D341Med (cell line): ENCODE measurements around the gene YWHAQ.
A peak's percentile ranks its signal among the peaks of the same experiment; 100 is the strongest.
"Not testable (repeated sequence)": the region's sequence is repeated elsewhere in the genome, so short reads cannot be mapped to it uniquely, and the experiment has no call there.

Experiments
- DNase-seq: peaks from one replicate; pipeline ENCODE4 v3.0.0; 2012; ENCODE audit warnings: low spot score

YWHAQ gene

GRCh38 chr2:9594366-9595054, 36.3 kb downstream of the YWHAQ start:
- DNase-seq = no peak

- DNase-seq = no peak
Measured at GRCh38 chr2:9593925-9594324, 36.9 kb downstream of the YWHAQ start.

GRCh38 chr2:9592699-9593098, 38.1 kb downstream of the YWHAQ start:
- DNase-seq = no peak

- DNase-seq = no peak
Measured at GRCh38 chr2:9590641-9591040, 40.2 kb downstream of the YWHAQ start.

GRCh38 chr2:9586465-9586864, 44.3 kb downstream of the YWHAQ start:
- DNase-seq = no peak

- DNase-seq = no peak
Measured at GRCh38 chr2:9585486-9585885, 45.3 kb downstream of the YWHAQ start.

GRCh38 chr2:9584902-9585301, 45.9 kb downstream of the YWHAQ start:
- DNase-seq = not testable (repeated sequence)

- DNase-seq = no peak
Measured at GRCh38 chr2:9582624-9583023, 48.2 kb downstream of the YWHAQ start.

GRCh38 chr2:9578467-9579235, 52.1 kb downstream of the YWHAQ start:
- no peak for DNase-seq

- no peak for DNase-seq
Measured at GRCh38 chr2:9574331-9574730, 56.5 kb downstream of the YWHAQ start.

- no peak for DNase-seq
Measured at GRCh38 chr2:9573840-9574239, 57.0 kb downstream of the YWHAQ start.

GRCh38 chr2:9573013-9573720, 57.6 kb downstream of the YWHAQ start:
- no peak for DNase-seq

- no peak for DNase-seq
Measured at GRCh38 chr2:9570182-9571060, 60.4 kb downstream of the YWHAQ start.

- no peak for DNase-seq
Measured at GRCh38 chr2:9565436-9566153, 65.2 kb downstream of the YWHAQ start.

- DNase-seq = no peak
Measured at GRCh38 chr2:9560628-9561027, 70.2 kb downstream of the YWHAQ start.

GRCh38 chr2:9558948-9559381, 71.8 kb downstream of the YWHAQ start:
- DNase-seq = no peak

- DNase-seq = no peak
Measured at GRCh38 chr2:9556121-9556743, 74.6 kb downstream of the YWHAQ start.

- DNase-seq = peak; percentile 94
Measured at GRCh38 chr2:9555297-9556120, 75.3 kb downstream of the YWHAQ start, which contains the start of gene ADAM17. Gene ADAM17 (minus strand): TSS chr2:9555830. CDS start chr2:9555605, 225 bp downstream.

- peak; percentile 28 for DNase-seq
Measured at GRCh38 chr2:9554921-9555296, 75.9 kb downstream of the YWHAQ start.
